GM12874 (cell line): ENCODE data around the gene ADGRD1.

Experiments used
- TF ChIP-seq, protein P1 (sequence below): IDR thresholded peaks from 2 replicates; pipeline ENCODE4 v1.5.1; 2011; ENCODE audit warnings: low read depth, mild to moderate bottlenecking, control low read depth, low read length, moderate library complexity; ENCODE audit not compliant: insufficient read depth

The ADGRD1 gene

DNA sequence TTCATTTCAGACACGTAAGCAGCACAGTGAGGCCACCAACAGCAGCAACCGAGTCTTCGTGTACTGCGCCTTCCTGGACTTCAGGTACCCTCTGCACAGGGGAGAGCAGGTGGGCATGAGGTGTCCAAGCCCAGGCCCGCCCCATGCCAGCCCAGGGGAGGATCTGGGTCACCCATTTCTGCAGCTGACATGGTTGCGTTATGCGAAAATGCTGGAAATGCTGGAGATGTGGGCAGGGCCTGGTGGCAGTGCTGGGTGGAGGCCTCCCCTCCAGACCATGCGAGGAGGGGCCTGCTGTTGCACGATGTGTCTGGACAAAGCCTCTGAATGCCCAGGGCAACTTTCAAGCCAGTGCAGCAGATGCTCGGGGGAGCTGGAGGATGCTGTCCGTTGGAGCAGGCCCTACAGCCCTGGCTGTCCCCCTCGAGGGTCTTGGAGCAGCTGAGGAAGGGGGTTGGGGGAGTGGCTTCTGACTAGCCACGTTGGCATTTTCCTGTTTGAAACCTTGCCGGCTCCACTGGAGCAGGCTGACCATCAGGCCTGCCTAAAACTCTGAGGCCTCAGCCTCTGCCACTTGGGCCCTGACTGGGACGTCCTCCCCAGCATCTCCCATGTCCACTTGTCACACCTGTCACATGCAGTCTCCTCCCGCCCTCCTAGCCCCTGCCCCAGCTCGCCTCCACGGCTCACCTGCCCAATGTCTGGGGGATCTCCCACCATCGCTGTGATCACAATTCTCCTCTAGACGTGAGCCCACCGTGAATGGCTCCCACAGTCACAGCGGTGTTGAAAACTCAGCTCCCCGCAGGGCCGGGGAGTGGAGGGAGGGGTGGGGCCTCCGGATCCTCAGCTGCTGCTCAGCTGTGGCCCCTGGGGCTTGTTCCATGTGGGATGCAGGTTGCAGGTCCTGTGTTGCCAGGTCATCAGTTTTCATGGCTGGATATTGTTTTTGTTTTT is 123.4 kb downstream of the ADGRD1 start:
- TF ChIP-seq, protein P1, sequence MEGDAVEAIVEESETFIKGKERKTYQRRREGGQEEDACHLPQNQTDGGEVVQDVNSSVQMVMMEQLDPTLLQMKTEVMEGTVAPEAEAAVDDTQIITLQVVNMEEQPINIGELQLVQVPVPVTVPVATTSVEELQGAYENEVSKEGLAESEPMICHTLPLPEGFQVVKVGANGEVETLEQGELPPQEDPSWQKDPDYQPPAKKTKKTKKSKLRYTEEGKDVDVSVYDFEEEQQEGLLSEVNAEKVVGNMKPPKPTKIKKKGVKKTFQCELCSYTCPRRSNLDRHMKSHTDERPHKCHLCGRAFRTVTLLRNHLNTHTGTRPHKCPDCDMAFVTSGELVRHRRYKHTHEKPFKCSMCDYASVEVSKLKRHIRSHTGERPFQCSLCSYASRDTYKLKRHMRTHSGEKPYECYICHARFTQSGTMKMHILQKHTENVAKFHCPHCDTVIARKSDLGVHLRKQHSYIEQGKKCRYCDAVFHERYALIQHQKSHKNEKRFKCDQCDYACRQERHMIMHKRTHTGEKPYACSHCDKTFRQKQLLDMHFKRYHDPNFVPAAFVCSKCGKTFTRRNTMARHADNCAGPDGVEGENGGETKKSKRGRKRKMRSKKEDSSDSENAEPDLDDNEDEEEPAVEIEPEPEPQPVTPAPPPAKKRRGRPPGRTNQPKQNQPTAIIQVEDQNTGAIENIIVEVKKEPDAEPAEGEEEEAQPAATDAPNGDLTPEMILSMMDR = no peak

DNA sequence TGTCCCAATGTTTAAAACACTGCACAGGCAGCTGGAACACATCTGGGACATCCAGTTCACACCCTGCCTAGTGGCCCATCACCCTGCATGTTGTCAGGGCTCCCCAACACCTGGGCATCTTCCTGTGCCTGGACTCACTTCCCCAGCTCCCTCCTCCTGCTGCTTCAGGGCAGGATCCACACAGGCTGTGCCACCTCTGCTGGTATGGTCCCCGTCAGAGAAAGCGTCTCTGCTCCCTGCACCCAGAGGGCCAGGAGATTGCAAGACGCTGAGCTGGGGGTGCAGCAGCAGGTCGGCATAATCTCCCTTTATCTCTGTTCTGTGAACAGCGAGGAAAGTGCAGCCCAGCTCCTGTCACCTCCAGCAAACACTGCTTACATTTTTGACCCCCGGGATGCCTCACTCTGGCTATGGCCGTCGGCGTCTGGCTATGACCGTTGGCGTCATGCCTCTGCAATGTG is 124.3 kb downstream of the ADGRD1 start:
- TF ChIP-seq, protein P1 = no peak

GRCh38 chr12:131082290-131083194 is 128.8 kb downstream of the ADGRD1 start:
- TF ChIP-seq, protein P1 = no peak

DNA sequence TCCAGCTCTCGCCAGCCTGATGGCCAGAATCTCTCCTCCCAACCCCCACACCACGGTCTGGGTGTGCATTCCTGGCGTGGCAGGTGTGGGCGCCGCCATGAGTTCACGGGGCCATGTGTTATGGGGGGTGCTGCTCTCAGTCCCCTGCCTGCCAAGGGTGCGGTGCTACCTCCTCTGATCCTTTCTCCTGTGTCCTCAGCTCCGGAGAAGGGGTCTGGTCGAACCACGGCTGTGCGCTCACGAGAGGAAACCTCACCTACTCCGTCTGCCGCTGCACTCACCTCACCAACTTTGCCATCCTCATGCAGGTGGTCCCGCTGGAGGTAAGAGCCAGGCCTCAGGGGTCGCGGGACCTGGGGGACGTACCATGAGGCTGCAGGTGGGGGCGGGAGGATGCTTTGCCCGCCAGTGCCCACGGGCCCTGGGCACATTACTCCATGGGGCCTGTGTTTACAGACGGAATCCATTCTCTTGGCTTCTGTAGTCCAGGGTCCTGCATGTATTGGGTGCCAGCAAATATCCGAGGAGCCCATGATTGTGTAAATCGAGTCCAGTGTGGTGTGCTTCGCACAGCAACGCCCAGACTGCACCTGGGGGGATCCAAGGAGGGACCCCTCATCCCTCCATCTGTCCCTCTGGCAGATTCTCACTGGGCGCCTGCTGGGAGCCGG is 130.8 kb downstream of the ADGRD1 start:
- TF ChIP-seq, protein P1 = no peak

DNA sequence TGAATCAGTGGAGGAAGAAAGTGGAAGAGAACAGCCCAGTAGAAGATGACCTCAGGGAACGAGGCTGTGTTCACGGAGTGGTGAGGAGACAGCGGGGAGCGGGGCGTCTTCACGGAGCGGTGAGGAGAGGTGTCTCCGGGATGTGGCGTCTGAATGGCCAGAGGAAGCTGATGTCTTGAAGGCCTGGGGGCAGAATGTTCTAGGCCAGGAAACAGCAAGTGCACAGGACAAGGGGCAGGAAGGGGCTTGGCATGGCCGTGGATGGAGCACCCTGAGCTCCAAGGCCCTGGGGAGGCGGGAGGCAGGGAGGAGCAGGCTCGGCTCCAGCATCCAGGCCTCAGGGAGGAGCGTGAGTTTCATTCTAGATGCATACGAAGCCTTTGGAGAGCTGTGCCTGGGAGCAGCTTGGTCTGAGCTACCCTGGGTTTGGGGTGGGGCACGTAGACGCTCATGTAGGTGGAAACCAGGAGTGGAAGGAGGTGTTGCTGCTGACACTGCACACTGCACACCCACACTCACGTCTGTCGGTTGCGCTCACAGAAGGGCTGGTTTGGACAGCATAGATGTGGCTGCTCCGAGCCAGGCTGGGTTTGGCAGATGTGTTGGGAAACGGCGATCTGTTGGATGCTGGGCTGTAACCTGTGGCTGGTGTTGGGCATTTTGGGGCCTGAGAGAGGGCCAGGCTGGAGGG is 131.6 kb downstream of the ADGRD1 start:
- TF ChIP-seq, protein P1 = no peak

GRCh38 chr12:131085816-131086591 is 132.3 kb downstream of the ADGRD1 start:
- TF ChIP-seq, protein P1 = no peak
